ENCODE data around the gene ASTE1. TPM values are rescaled to one million over a fixed set of nuclear protein-coding genes. Genes with fewer than 3 reads are reported as not detected.

Gene ASTE1
- total and polyA plus RNA-seq, 10 of the 15 experiments (the other 5 are each of a cell fraction or from before 2014, with no cell fraction given): 5.1 to 12.0 (median 8.2) TPM

DNA sequence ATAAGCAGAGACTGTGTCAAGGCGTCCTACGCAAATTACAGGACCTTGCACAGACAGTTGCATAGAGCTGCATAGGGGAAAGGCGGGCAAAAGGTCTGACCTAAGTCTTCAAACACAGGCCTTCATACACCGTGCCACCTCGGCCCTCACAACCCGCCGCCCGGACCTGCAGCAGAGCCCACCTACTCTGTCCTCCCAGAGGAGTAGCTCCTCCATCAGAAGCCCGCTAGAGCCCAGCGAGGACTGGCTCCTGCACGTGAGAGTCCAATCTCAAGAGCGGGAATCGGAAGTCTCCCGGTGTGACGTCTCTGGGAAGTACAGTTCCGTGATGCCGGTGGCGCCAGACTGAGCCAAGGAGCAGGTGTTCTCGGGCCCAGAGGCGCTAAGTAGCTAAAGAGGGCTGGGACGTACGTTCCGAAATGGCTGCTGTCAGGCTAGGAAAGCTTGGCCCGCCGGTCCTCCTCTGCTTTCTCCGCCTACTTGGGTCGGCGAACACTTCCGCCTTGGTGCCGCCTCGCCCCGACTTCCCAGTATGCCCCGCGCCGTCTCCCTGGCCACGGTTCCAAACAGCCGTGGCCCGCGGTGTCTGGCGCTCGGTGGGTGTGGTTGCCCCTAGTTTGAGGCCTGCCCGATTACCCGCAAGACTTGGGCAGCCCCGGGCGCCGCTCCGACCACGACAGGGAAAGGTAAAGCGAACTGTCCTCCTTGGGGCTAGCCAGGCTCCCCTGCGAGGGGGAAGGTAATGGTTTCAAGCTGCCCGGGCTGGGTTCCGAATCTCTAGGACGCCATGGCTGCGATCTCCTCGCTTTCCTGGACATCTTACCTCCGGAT lies at the start of gene ASTE1, which contains the start of gene NEK11 (continued):
- TF ChIP-seq, protein P1, sequence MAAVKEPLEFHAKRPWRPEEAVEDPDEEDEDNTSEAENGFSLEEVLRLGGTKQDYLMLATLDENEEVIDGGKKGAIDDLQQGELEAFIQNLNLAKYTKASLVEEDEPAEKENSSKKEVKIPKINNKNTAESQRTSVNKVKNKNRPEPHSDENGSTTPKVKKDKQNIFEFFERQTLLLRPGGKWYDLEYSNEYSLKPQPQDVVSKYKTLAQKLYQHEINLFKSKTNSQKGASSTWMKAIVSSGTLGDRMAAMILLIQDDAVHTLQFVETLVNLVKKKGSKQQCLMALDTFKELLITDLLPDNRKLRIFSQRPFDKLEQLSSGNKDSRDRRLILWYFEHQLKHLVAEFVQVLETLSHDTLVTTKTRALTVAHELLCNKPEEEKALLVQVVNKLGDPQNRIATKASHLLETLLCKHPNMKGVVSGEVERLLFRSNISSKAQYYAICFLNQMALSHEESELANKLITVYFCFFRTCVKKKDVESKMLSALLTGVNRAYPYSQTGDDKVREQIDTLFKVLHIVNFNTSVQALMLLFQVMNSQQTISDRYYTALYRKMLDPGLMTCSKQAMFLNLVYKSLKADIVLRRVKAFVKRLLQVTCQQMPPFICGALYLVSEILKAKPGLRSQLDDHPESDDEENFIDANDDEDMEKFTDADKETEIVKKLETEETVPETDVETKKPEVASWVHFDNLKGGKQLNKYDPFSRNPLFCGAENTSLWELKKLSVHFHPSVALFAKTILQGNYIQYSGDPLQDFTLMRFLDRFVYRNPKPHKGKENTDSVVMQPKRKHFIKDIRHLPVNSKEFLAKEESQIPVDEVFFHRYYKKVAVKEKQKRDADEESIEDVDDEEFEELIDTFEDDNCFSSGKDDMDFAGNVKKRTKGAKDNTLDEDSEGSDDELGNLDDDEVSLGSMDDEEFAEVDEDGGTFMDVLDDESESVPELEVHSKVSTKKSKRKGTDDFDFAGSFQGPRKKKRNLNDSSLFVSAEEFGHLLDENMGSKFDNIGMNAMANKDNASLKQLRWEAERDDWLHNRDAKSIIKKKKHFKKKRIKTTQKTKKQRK (IDR thresholded peaks at IDR 0.05; ENCODE audit: low read depth, low read length): no peak
- no peak for TF ChIP-seq ZNF24 (IDR thresholded peaks at IDR 0.05)
- TF ChIP-seq, protein P2, sequence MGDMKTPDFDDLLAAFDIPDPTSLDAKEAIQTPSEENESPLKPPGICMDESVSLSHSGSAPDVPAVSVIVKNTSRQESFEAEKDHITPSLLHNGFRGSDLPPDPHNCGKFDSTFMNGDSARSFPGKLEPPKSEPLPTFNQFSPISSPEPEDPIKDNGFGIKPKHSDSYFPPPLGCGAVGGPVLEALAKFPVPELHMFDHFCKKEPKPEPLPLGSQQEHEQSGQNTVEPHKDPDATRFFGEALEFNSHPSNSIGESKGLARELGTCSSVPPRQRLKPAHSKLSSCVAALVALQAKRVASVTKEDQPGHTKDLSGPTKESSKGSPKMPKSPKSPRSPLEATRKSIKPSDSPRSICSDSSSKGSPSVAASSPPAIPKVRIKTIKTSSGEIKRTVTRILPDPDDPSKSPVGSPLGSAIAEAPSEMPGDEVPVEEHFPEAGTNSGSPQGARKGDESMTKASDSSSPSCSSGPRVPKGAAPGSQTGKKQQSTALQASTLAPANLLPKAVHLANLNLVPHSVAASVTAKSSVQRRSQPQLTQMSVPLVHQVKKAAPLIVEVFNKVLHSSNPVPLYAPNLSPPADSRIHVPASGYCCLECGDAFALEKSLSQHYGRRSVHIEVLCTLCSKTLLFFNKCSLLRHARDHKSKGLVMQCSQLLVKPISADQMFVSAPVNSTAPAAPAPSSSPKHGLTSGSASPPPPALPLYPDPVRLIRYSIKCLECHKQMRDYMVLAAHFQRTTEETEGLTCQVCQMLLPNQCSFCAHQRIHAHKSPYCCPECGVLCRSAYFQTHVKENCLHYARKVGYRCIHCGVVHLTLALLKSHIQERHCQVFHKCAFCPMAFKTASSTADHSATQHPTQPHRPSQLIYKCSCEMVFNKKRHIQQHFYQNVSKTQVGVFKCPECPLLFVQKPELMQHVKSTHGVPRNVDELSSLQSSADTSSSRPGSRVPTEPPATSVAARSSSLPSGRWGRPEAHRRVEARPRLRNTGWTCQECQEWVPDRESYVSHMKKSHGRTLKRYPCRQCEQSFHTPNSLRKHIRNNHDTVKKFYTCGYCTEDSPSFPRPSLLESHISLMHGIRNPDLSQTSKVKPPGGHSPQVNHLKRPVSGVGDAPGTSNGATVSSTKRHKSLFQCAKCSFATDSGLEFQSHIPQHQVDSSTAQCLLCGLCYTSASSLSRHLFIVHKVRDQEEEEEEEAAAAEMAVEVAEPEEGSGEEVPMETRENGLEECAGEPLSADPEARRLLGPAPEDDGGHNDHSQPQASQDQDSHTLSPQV (IDR thresholded peaks at IDR 0.05): no peak
- TF ChIP-seq TCF7 (IDR thresholded peaks at IDR 0.05; ENCODE audit: borderline replicate concordance): no peak
- TF ChIP-seq, protein P3, sequence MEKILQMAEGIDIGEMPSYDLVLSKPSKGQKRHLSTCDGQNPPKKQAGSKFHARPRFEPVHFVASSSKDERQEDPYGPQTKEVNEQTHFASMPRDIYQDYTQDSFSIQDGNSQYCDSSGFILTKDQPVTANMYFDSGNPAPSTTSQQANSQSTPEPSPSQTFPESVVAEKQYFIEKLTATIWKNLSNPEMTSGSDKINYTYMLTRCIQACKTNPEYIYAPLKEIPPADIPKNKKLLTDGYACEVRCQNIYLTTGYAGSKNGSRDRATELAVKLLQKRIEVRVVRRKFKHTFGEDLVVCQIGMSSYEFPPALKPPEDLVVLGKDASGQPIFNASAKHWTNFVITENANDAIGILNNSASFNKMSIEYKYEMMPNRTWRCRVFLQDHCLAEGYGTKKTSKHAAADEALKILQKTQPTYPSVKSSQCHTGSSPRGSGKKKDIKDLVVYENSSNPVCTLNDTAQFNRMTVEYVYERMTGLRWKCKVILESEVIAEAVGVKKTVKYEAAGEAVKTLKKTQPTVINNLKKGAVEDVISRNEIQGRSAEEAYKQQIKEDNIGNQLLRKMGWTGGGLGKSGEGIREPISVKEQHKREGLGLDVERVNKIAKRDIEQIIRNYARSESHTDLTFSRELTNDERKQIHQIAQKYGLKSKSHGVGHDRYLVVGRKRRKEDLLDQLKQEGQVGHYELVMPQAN (conservative IDR thresholded peaks at IDR 0.05): peak; percentile 88
- no peak for TF ChIP-seq YBX1 (IDR thresholded peaks at IDR 0.05)
- no peak for TF ChIP-seq EED (IDR thresholded peaks at IDR 0.05; ENCODE audit: low read depth)
- peak; percentile 11; the same call in 1 of the 2 replicates for TF ChIP-seq CREM (IDR thresholded peaks at IDR 0.05; ENCODE audit: low read depth)
- TF ChIP-seq, protein P4, sequence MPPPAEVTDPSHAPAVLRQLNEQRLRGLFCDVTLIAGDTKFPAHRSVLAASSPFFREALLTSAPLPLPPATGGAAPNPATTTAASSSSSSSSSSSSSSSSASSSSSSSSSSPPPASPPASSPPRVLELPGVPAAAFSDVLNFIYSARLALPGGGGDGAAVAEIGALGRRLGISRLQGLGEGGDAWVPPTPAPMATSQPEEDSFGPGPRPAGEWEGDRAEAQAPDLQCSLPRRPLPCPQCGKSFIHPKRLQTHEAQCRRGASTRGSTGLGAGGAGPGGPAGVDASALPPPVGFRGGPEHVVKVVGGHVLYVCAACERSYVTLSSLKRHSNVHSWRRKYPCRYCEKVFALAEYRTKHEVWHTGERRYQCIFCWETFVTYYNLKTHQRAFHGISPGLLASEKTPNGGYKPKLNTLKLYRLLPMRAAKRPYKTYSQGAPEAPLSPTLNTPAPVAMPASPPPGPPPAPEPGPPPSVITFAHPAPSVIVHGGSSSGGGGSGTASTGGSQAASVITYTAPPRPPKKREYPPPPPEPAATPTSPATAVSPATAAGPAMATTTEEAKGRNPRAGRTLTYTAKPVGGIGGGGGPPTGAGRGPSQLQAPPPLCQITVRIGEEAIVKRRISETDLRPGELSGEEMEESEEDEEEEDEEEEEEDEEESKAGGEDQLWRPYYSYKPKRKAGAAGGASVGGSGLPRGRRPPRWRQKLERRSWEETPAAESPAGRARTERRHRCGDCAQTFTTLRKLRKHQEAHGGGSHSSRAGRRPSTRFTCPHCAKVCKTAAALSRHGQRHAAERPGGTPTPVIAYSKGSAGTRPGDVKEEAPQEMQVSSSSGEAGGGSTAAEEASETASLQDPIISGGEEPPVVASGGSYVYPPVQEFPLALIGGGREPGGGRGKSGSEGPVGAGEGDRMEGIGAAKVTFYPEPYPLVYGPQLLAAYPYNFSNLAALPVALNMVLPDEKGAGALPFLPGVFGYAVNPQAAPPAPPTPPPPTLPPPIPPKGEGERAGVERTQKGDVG (CRISPR knock-in tag; IDR thresholded peaks at IDR 0.05): no peak
- no peak for TF ChIP-seq IRF3 (IDR thresholded peaks at IDR 0.05)
- TF ChIP-seq BCL11A (IDR thresholded peaks at IDR 0.05; ENCODE audit: low read depth, low read length): no peak
- TF ChIP-seq PBX3 (IDR thresholded peaks at IDR 0.05; ENCODE audit: insufficient replicate concordance, low read depth, low read length): no peak
- no peak for TF ChIP-seq JUND (IDR thresholded peaks at IDR 0.05; ENCODE audit: low read depth, low read length)

All from GM12878 (cell line).